Measurements from ENCODE around the gene TPPP2.
A peak's percentile ranks its signal among the peaks of the same experiment; 100 is the strongest.

Gene TPPP2

DNA sequence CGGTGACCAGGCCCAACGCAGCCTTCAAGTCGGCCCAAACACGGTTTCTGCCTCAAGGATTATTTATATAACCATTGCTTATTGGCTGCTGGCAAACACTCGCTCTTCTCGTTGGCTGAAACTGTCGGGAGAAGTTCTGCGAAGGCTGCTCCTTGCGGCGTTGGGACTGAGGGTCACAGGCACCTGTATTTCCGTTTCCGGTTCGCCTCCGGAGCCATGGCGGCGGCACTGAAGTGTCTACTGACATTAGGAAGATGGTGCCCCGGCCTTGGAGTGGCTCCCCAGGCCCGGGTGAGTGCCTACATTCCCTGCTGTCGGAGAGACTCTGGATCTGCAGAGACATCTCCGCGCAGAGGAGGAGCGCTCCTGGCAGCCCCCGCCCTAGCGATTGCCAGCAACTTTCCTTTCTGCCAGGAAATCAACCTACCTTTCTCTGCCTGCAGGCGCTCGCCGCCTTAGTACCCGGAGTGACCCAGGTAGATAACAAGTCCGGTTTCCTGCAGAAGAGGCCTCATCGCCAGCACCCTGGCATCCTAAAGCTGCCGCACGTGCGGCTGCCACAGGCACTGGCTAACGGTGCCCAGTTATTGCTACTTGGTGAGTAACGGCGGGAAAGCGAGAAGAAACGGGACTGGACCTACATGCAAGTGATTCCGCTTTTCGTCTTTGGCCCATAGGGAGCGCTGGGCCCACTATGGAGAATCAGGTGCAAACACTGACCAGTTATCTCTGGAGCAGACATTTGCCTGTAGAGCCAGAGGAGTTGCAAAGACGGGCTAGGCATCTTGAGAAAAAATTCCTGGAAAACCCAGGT, 40.0 kb upstream of the TPPP2 start, which contains the start of gene METTL17:
TSS of gene METTL17 (plus strand) at position 194 of the 814 bp plus-strand sequence. CDS start at position 217, 23 bp downstream.
- CTCF ChIA-PET: interaction anchor here (8.6 to 9.6 kb wide), 2 partner anchors 17 to 19 kb away, joined by 57 to 102 read pairs; no protein-coding TSS in a partner anchor
- POLR2A ChIA-PET: no interaction called here
- TF ChIP-seq, protein P1, sequence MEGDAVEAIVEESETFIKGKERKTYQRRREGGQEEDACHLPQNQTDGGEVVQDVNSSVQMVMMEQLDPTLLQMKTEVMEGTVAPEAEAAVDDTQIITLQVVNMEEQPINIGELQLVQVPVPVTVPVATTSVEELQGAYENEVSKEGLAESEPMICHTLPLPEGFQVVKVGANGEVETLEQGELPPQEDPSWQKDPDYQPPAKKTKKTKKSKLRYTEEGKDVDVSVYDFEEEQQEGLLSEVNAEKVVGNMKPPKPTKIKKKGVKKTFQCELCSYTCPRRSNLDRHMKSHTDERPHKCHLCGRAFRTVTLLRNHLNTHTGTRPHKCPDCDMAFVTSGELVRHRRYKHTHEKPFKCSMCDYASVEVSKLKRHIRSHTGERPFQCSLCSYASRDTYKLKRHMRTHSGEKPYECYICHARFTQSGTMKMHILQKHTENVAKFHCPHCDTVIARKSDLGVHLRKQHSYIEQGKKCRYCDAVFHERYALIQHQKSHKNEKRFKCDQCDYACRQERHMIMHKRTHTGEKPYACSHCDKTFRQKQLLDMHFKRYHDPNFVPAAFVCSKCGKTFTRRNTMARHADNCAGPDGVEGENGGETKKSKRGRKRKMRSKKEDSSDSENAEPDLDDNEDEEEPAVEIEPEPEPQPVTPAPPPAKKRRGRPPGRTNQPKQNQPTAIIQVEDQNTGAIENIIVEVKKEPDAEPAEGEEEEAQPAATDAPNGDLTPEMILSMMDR (IDR thresholded peaks at IDR 0.05; ENCODE audit: control extremely low read depth, extremely low read depth, low read depth, missing control alignments): peak; percentile 21
- DNase-seq (ENCODE audit: extremely low spot score): peak; percentile 91

DNA sequence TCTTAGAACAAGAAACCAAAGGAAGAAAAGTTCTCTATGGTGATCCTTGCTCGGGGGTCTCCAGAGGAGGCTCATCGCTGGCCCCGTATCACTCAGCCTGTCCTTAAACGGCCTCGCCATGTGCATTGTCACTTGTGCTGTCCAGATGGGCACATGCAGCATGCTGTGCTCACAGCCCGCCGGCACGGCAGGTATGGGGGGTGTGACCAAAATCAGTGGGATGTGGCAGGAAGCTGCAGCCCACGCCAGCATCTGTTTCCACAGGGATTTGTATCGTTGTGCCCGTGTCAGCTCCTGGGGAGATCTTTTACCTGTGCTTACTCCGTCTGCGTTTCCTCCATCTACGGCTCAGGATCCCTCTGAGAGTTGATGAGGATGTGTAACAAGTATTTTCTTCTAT, 33.5 kb upstream of the TPPP2 start:
- ChIA-PET CTCF (interaction anchor here (0.7 to 8.6 kb wide), 8 partner anchors 9 to 96 kb away, joined by 3 to 57 read pairs (median 6); no protein-coding TSS in a partner anchor), POLR2A (no interaction called here)
- TF ChIP-seq, protein P1 (IDR thresholded peaks at IDR 0.05; ENCODE audit: control extremely low read depth, extremely low read depth, low read depth, missing control alignments): no peak
- no peak for DNase-seq (ENCODE audit: extremely low spot score)

DNA sequence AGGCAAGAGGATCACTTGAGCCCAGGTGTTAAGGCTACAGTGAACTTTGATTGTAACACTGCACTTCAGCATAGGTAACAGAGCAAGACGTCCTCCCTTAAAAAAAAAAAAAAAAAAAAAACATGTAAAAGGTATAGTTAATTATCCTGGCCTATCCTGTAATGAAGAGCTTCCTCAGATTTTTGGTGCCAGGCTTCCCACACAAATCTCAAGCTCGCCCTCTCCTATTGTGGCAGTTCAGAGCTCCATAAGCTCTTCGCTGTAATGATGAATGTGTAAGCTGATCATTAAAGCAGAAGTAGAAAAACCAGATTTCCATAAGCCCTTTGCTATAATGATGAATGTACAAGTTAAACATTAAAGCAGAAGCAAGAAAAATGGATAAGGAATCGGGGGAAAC, 32.9 kb upstream of the TPPP2 start:
- ChIA-PET POLR2A (interaction anchor here (0.7 kb wide), 1 partner anchor 106 kb away, joined by 4 read pairs; no protein-coding TSS in a partner anchor), CTCF (interaction anchor here (0.7 to 8.6 kb wide), 8 partner anchors 15 to 107 kb away, joined by 3 to 57 read pairs (median 6); no protein-coding TSS in a partner anchor)
- no peak for DNase-seq (ENCODE audit: extremely low spot score)
- TF ChIP-seq, protein P1 (IDR thresholded peaks at IDR 0.05; ENCODE audit: control extremely low read depth, extremely low read depth, low read depth, missing control alignments): no peak

DNA sequence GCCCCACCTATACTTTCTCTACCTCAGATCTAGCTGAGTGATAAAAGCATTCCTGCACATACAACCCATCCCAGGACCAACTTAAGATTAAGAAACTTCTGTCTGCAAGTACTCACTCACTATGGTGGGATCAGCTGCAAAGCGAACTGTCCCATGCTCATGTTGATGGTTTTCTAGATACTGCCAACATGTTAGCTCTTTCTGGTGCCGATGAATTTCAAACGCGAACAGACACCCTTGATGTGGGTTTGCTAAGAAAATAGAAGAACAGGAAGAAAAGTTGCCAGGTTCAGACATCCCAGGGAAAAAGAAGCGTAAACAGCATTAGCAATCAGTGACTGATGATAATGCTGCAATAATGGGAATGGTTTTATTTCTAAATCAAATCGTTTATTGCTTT, 32.5 kb upstream of the TPPP2 start:
- TF ChIP-seq, protein P1 (IDR thresholded peaks at IDR 0.05; ENCODE audit: control extremely low read depth, extremely low read depth, low read depth, missing control alignments): no peak
- no peak for DNase-seq (ENCODE audit: extremely low spot score)
- ChIA-PET POLR2A (interaction anchor here (0.7 kb wide), 1 partner anchor 105 kb away, joined by 4 read pairs; no protein-coding TSS in a partner anchor), CTCF (interaction anchor here (1.1 to 8.6 kb wide), 8 partner anchors 13 to 107 kb away, joined by 3 to 57 read pairs (median 6); no protein-coding TSS in a partner anchor)

DNA sequence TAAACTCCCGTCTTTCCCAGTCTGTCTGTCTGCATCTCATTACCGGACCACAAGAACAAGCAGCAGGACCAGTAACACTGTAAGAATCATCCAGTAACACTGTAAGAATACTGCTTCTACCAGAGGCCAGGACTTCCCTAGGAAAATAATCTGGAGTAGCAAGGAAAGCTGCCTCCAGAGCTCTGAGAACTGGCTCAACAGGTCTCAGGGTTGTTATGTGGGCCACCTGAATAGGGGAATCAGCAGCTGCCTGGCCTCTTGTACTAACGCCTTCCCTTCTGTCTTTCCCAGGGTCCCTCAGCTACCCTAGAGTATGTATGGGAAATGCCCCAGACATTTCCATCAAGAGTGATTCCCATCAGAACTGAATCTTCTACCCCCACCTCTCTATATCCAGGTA, 31.9 kb upstream of the TPPP2 start:
- CTCF ChIA-PET: interaction anchor here (1.1 to 8.6 kb wide), 7 partner anchors 10 to 106 kb away, joined by 3 to 57 read pairs (median 6); no protein-coding TSS in a partner anchor

More for the DNA sequence above, 31.9 kb upstream of the TPPP2 start:
- no peak for DNase-seq (ENCODE audit: extremely low spot score)
- POLR2A ChIA-PET: no interaction called here
- TF ChIP-seq, protein P1 (IDR thresholded peaks at IDR 0.05; ENCODE audit: control extremely low read depth, extremely low read depth, low read depth, missing control alignments): no peak
